Measurements from ENCODE around the gene MGRN1. TPM values are rescaled to one million over a fixed set of nuclear protein-coding genes. Genes with fewer than 3 reads are reported as not detected.
"Not testable (repeated sequence)": the region's sequence is repeated elsewhere in the genome, so short reads cannot be mapped to it uniquely, and the experiment has no call there.

MGRN1 gene
- polyA plus RNA-seq, 3 donors: 15.2 to 31.7 (median 20.1) TPM

GRCh38 chr16:4734063-4734729 lies 109.6 kb downstream of the MGRN1 start, which contains the start of the genes ANKS3 and DNAAF8:
TSS of gene ANKS3 (minus strand) at chr16:4734271. CDS start at chr16:4730149, 4,122 bp downstream.
TSS of gene DNAAF8 (plus strand) at chr16:4734537. CDS start at chr16:4736515, 1,978 bp downstream.
- 0% methylated on average over 70 of the region's 70 CpGs for WGBS, 3 donors
- no peak within 1 kb of the TSS for H3K27ac ChIP-seq (ENCODE audit: low read depth, low read length)

GRCh38 chr16:4734730-4735535 lies 110.3 kb downstream of the MGRN1 start:
- H3K27ac ChIP-seq (ENCODE audit: low read depth, low read length): no peak overlapping the region
- WGBS, 3 donors: 3 to 7% (median 5%) methylated on average over 38 of the region's 38 CpGs

GRCh38 chr16:4736546-4736945 lies 111.9 kb downstream of the MGRN1 start:
- H3K27ac ChIP-seq (ENCODE audit: low read depth, low read length): no peak overlapping the region
- 83 to 93% (median 89%) methylated on average over 4 of the region's 4 CpGs for WGBS, 3 donors

- no peak overlapping the region for H3K27ac ChIP-seq (ENCODE audit: low read depth, low read length)
- 72 to 86% (median 83%) methylated on average over 15 of the region's 15 CpGs for WGBS, 3 donors
These were observed 112.9 kb downstream of the MGRN1 start for GRCh38 chr16:4737545-4737944.

GRCh38 chr16:4738370-4738769 lies 113.7 kb downstream of the MGRN1 start:
- H3K27ac ChIP-seq (ENCODE audit: low read depth, low read length): not testable (repeated sequence)
- 79 to 84% (median 83%) methylated on average over 5 of the region's 5 CpGs for WGBS, 3 donors

Other genes starting within 250 kb of the MGRN1 start
- 10 to 100 TPM; 10.1 to 23.6 (median 18.6) TPM for gene CORO7, start 208.2 kb upstream of the MGRN1 start, polyA plus RNA-seq
- 10 to 100 TPM; 21.6 to 35.5 (median 27.0) TPM for gene DNAJA3, start 199.0 kb upstream of the MGRN1 start, polyA plus RNA-seq
- gene NMRAL1, start 150.2 kb upstream of the MGRN1 start, polyA plus RNA-seq: 10 to 100 TPM; 33.7 to 38.0 (median 36.4) TPM
- 10 to 100 TPM; 28.2 to 81.1 (median 45.7) TPM for gene HMOX2, start 148.4 kb upstream of the MGRN1 start, polyA plus RNA-seq
- 10 to 100 TPM; 13.6 to 17.0 (median 16.1) TPM for gene CDIP1, start 86.1 kb upstream of the MGRN1 start, polyA plus RNA-seq
- under 1 TPM in 2 of 3 donors, not detected in 1; 0.01 to 0.21 TPM for gene C16orf96, start 68.5 kb upstream of the MGRN1 start, polyA plus RNA-seq
- gene UBALD1, start 9.9 kb upstream of the MGRN1 start, polyA plus RNA-seq: 10 to 100 TPM; 12.0 to 34.0 (median 13.2) TPM
- 10 to 100 TPM; 22.0 to 47.2 (median 31.0) TPM for gene NUDT16L1, start 68.7 kb downstream of the MGRN1 start, polyA plus RNA-seq
- 10 to 100 TPM; 10.6 to 19.1 (median 11.4) TPM for gene ANKS3, start 109.4 kb downstream of the MGRN1 start, polyA plus RNA-seq
- under 1 TPM; 0.43 to 0.94 (median 0.90) TPM for gene DNAAF8, start 109.7 kb downstream of the MGRN1 start, polyA plus RNA-seq
- gene ZNF500, start 142.3 kb downstream of the MGRN1 start, polyA plus RNA-seq: 1 to 10 TPM; 4.3 to 5.4 (median 4.4) TPM
- gene SEPTIN12, start 163.5 kb downstream of the MGRN1 start, polyA plus RNA-seq: not detected
- 100 to 1,000 TPM in 1 of 3 donors, 10 to 100 TPM in 1, 1 to 10 TPM in 1; 3.3 to 174 (median 46.3) TPM for gene SMIM22, start 170.5 kb downstream of the MGRN1 start, polyA plus RNA-seq
- gene ROGDI, start 177.8 kb downstream of the MGRN1 start, polyA plus RNA-seq: 10 to 100 TPM; 10.6 to 19.5 (median 15.9) TPM
- gene GLYR1, start 222.5 kb downstream of the MGRN1 start, polyA plus RNA-seq: 10 to 100 TPM; 20.6 to 45.3 (median 44.4) TPM
- gene UBN1, start 222.7 kb downstream of the MGRN1 start, polyA plus RNA-seq: 10 to 100 TPM in 2 of 3 donors, 1 to 10 TPM in 1; 7.4 to 15.5 (median 15.4) TPM